ENCODE measurements around the gene CIT. TPM values are rescaled to one million over a fixed set of nuclear protein-coding genes. Genes with fewer than 3 reads are reported as not detected.

CIT gene
- total RNA-seq, 1 donor from 2014 or later = 29.3 TPM

DNA sequence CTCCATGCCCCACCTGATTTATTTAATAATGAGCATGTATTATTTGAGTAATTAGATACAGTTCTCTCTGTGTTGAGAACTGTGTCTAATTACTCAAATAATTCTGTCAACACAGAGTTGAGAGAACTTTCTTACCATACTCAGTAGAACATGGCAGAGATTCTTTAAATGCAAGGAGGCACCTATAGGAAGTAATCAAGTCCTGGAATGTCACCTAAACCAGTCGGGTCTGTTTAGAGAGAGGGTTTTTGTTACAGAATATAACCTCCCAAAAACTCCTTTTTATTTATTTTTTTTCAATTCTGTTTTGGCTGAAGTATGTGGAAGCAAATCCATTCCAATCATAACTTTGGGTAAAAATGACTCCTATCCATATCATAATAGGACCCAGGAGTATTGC, 37.5 kb upstream of the CIT start:
- no peak overlapping the region for H3K27ac Mint-ChIP-seq

DNA sequence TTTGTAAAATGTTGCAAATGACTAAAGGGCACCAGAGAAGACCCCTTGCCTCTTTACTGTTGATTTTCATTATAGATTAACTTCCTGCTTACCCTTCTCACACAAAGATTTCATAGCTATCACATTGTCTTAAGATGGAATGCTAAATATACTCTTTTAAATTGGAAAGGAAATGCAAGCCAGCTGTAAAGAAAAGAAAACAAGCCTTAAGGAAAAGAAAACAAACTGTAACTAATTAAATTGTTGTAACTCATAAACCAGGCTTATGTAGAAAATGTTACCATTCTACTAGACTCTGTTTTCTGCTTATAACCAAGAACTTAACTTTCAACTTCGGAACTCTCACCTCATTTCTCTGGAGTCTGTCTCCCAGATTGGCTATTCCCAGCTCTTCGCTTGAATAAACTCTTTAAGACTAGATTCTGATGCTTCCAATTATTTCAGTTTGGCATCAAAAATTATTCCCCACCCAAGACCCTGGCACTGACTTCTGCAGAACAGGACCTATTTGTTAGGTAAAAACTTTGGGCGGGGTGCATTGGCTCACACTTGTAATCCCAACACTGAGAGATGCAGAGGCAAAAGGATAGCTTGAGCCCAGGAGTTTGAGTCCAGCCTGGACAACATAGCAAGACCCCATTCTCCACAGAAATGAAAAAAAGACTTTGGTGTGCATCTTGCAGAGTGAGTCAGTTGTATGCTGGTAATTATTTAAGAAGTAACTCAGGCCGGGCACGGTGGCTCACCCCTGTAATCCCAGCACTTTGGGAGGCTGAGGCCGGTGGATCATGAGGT, 36.6 kb upstream of the CIT start:
- no peaks in the 10 kb centered on the region for H3K27me3 Mint-ChIP-seq (ENCODE audit: low read depth)
- H3K27ac Mint-ChIP-seq = no peak overlapping the region
- no peak for TF ChIP-seq CTCF (IDR thresholded peaks at IDR 0.05; ENCODE audit: unreplicated experiment)
- no peak for DNase-seq (ENCODE audit: low spot score in 2 of 2, unreplicated experiment in 2 of 2)
- no peaks in the 10 kb centered on the region for H3K9me3 Mint-ChIP-seq
- H3K4me3 Mint-ChIP-seq = no peak overlapping the region
- no peaks in the 10 kb centered on the region for H3K4me1 Mint-ChIP-seq
- H3K36me3 Mint-ChIP-seq = no peaks in the 10 kb centered on the region

More for the DNA sequence above, 37.5 kb upstream of the CIT start:
- no peaks in the 10 kb centered on the region for H3K9me3 Mint-ChIP-seq
- H3K4me1 Mint-ChIP-seq = no peaks in the 10 kb centered on the region
- TF ChIP-seq CTCF (IDR thresholded peaks at IDR 0.05; ENCODE audit: unreplicated experiment) = no peak
- H3K27me3 Mint-ChIP-seq (ENCODE audit: low read depth) = no peaks in the 10 kb centered on the region
- no peak for DNase-seq (ENCODE audit: low spot score in 2 of 2, unreplicated experiment in 2 of 2)
- no peak overlapping the region for H3K4me3 Mint-ChIP-seq
- H3K36me3 Mint-ChIP-seq = no peaks in the 10 kb centered on the region

DNA sequence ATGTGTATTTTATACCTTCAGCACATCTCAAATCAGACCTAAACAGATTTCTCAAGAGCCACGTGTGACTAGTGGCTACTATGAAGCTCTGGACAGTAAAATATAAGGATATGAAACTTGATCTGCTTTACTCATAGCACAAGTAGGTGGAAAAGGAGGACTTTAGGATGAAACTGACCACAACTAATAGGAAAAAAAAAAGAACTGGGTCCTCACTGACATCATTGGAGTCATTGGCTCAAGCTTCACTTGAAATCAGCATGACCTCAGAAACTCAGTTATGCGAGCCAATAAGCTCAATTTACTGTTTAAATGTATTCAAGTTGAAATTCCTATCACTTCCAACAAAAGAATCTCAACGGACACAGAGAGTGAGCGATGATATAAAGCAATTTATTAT, 34.1 kb upstream of the CIT start:
- no peaks in the 10 kb centered on the region for H3K4me1 Mint-ChIP-seq
- no peak for TF ChIP-seq CTCF (IDR thresholded peaks at IDR 0.05; ENCODE audit: unreplicated experiment)
- no peak for DNase-seq (ENCODE audit: low spot score in 2 of 2, unreplicated experiment in 2 of 2)
- no peaks in the 10 kb centered on the region for H3K9me3 Mint-ChIP-seq
- no peak overlapping the region for H3K4me3 Mint-ChIP-seq
- H3K27me3 Mint-ChIP-seq (ENCODE audit: low read depth) = no peaks in the 10 kb centered on the region
- no peaks in the 10 kb centered on the region for H3K36me3 Mint-ChIP-seq
- no peak overlapping the region for H3K27ac Mint-ChIP-seq

DNA sequence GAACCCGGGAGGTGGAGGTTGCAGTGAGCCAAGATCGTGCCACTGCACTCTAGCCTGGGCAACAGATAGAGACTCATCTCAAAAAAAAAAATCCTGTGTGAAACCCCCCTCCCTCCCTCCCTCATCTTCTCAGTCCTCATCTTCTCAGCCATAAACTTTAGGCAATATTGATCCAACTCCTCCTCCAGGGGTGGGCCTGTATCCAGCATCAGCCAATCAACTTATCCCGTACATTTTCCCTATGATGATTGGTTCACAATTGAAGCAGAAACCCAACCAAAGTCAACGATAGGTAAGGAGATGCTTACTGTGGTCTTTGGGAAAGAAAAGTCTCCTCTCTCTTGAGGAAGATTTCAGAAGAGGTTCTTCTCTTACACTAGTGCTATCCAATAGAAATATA, 33.5 kb upstream of the CIT start:
- no peak for DNase-seq (ENCODE audit: low spot score in 2 of 2, unreplicated experiment in 2 of 2)
- TF ChIP-seq CTCF (IDR thresholded peaks at IDR 0.05; ENCODE audit: unreplicated experiment) = no peak
- Mint-ChIP-seq H3K4me3 (no peak overlapping the region), H3K27ac (no peak overlapping the region), H3K9me3 (no peaks in the 10 kb centered on the region), H3K36me3 (no peaks in the 10 kb centered on the region), H3K27me3 (ENCODE audit: low read depth) (no peaks in the 10 kb centered on the region), H3K4me1 (no peaks in the 10 kb centered on the region)

- Mint-ChIP-seq H3K9me3 (no peaks in the 10 kb centered on the region), H3K27ac (no peak overlapping the region), H3K27me3 (ENCODE audit: low read depth) (no peaks in the 10 kb centered on the region), H3K36me3 (no peaks in the 10 kb centered on the region), H3K4me1 (peaks cover 1% of the 10 kb centered on the region), H3K4me3 (no peak overlapping the region)
- DNase-seq (ENCODE audit: low spot score in 2 of 2, unreplicated experiment in 2 of 2) = peak in 1 of 2 experiments; percentile 55
- peak; percentile 50 for TF ChIP-seq CTCF (IDR thresholded peaks at IDR 0.05; ENCODE audit: unreplicated experiment)
Observed at GRCh38 chr12:119902084-119902509, 25.0 kb upstream of the CIT start.

Measured in mesothelial cell of epicardium (in vitro differentiated cells).